ENCODE results near the gene NUDC.
"Not testable (repeated sequence)": the region's sequence is repeated elsewhere in the genome, so short reads cannot be mapped to it uniquely, and the experiment has no call there.

The NUDC gene

DNA sequence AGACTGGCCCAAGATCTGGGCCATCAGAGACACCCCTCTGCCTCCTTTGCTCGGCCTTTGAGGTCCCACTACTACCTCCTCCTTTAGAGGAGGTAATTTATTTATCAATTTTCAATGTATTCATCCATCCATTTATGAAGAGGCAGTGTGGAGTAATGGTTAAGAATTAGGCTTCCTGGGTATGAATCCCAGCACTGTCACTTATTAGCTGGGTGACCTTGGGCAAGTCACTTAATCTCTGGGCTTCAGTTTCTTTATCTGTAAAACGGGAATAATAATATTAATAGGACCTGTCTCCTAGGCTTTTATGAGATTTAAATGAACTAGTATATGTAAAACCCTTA is 9.4 kb upstream of the NUDC start:
- no peak for DNase-seq

DNA sequence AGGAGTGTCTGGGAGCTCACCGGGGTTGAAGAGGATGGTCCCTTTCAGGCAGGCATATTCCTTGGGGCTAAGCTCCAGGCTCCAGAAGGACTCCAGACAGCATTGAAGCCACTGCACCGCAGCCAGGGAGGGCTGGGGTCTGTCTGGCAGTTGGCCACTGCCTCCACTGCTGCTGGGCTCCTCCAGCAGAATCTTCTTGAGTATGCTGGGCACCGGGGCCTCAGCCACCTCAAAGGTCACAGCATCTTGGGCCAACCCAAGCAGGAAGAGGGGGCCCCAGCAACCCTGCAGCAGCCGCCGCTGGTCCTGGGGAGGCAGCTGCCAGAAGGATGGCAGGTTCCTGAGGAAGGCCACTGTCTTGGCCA is 8.2 kb upstream of the NUDC start:
- no peak for DNase-seq

DNA sequence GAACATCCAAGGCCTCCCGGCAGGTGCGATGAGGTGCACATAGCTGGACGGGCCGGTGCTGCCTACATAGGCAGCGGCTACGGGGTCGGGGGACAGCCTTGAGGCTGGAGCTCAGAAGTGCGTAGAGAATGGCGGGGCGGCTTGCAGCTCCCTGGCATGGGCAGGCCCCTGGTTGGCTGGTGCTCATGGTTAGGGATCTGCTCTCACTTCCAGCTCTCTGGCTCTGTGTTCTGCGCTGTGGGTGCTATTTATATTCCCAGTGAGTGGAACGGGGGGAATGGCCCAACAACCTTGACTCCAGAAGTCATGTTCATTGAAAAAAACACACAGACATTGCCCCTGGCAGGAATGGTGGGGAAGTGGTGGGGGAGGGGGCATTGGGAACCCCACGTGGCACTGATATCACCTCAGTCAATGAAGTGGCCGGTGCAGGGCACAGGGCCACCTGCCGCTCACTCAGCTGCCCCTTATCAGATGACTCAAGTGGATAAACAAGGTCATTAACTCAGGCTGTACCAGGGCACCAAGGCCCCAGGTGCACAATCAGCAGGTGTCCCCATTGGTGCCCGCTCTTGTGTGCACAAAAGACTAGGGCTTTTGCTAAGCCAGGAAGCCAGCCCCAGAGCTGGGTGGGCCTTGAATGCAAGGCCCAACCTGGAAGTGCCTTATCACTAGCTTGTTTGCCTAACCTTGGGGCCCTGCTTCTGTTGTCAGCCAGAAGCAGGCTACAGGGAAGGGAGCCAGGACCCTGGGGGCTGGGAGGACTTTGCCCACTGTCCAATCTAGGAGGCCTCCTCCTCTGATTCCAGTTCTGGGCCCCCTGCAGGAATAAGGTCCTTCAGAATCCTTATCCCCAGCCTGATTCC is 7.6 kb upstream of the NUDC start, which contains the start of gene NR0B2:
Gene NR0B2, minus strand, starts transcription at position 222 of the 866 bp plus-strand sequence. Its CDS starts 35 bp downstream, at position 187.
- no peak for DNase-seq

DNA sequence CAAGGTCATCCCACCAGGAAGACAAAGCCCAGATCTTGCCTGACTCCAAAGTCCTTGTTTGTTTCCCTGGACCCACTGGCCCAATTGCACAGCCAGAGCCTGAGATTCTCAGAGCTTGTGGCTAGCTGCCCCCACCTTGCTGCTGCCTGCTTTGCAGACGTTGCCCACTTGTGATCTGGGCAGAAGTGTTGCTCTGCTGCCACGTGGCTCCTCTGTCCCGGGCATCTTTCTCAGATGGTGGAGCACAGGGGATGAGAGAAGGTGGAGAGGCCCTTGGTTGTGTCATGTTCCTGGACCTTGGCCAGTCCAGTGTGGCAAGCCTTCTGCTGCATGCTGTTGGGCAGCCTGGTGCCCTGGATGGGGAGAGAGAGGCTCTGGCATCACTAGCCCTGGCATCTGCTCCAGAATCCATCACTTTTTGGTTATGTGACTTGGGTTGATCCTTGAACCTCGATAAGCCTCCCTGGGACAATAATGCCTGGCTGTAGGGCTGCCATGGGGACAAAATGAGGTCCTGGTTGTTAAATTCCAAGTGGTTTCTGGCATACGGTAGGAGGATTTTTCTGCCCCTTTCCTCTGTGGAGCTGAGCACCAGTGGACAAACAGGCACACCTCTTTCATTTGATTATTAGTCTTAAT is 6.2 kb upstream of the NUDC start:
- DNase-seq: no peak

DNA sequence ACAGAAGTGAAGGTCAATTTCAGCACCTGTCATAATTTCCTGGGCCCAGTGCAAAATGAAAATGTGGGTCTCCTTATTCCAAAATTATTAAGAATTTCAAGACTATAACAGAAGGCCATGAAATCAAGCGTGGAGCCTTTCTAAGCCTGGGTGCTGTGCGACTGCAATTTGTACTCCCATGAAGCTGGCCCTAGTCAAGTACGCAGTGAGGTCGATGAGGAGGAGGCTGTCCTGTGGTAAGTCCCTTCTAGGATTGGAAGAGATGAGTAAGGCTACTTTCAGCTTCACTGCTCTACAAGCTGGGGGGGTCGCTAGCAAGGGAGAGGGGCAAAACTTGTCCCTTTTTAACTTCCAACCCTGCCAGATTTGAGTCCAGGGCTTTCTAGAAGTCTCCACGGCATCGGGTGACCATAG is 410 bp upstream of the NUDC start:
- DNase-seq: no peak

DNA sequence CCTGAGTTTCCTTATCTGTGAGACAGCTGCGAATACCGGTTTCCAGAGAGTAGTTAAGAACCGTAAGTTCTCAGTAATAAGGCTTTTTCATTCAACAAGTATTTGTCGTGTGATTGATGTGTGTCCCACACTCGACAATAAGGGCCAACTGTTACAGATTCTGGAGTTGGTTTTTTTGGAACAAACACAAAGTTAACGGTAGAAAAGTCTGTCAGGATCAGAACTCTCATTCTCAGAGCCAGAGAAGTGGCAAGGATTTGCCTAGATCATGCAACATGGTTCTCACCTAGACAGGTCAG is 837 bp downstream of the NUDC start:
- no peak for DNase-seq

DNA sequence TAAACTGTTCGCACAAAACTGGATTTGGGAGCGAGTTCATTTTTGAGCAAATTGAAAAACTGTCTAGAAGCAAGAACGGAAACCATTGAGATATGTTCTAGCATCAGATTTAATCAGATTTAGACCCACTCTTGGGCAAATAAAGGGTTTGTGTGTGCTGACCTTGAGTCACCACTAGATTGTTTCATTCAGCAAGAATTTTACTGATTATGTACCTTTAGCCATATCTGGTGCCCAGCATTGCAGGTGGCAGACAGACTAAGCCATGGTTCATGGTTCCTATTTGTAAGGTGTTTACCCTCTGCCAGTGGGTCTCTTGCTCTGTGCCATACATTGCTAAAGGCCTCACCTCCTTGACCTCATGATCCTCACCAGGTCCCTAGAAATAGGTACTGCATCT is 1.4 kb downstream of the NUDC start:
- no peak for DNase-seq

DNA sequence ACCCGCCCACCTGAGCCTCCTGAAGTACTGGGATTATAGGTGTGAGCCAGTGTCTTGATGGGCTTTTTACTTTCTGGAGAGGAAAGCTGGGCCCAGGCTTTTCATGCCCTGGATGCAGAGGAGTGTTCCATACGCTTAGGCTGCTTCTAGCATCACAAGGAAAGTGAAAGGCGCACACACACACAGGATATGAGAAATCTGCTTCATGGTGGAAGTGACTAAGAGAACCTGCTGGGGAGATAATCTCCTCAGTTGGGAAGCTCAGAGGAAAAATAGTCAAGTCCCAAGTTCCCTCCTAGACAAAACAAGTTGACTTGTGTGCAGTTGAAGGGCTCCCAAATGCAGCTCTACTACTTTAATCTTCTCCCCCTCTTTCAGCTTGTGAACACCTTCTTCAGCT is 2.2 kb downstream of the NUDC start:
- DNase-seq: no peak

DNA sequence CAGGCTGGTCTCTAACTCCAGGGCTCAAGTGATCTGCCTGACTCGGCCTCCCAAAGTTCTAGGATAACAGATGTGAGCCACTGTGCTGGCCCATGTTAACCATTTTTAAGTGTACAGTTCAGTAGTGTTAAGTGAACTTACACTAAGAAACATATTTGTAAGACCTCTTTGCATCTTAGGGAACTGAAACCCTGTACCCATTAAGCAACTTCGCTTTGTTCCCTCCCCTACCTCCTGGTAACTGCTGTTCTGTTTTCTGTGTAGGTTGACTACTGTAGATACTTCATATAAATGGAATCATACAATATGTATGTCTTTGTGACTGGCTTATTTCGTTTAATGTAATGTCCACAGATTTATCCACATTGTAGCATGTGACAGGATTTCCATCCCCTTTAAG is 11.0 kb downstream of the NUDC start:
- DNase-seq: no peak

DNA sequence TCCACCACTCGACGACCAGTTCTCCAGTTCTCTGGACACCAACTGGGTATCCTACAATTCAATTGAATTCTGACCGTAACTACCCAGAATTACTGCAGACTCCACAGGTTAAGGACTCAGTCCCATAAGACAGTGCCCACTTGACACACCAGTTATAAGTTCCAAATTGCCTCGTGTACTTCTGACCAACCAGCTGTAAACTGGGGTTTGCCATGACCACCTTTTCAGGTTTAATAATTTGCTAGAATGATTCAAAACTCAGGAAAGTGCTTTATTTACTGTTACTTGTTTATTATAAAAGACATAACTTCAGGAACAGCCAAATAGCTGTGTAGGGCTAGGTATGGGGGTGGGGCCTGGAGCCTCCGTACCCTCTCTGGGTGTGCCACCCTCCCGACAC is 15.3 kb downstream of the NUDC start:
- no peak for DNase-seq

DNA sequence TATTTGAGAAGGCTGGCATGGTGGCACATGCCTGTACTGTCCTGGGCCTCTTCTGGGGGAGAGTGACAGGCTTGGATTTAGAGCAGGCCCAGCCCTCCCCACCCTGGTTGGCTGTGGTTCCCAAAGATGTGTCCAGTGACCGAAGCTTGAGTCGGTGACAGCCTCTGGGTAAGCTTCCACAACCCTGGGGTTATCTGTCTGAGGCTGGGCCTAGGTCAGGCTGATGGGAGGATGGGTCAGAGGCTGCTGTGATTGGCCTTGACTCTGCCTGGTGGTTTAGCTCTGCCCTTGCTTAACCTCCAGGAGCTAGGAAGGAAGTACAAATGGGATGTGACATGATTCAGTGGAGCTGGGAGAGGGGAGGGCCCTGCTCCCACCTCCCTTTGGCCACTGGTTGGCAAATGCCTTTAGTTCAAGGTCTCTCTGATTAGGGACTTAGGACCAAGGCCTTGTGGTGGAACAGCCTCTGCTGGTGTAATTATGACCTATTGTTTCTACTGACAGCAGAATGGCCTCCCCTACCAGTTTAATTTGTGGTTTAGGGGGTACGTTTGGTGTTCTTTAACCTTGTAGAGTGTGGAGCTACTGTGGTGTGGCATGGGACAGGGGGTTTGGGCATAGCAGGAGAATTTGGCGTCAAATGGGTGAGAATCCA is 16.6 kb downstream of the NUDC start:
- no peak for DNase-seq

DNA sequence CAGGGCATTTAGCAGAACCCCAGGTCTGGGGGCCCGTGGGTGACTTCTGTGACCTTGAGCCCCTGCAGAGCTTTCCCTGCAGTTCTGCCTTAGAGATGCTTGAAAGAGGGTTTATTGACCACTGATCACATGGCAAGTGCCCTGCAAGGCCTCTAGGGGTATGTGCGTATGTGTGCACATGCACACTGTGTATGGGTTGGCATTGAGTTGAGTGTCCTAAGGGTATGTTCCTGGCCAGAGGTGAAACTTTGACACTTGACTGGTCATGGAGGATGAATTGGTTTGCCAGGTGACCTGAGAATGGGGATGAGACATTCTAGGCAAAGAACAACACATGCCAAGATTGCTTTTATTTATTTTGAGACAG is 17.1 kb downstream of the NUDC start:
- DNase-seq: no peak

DNA sequence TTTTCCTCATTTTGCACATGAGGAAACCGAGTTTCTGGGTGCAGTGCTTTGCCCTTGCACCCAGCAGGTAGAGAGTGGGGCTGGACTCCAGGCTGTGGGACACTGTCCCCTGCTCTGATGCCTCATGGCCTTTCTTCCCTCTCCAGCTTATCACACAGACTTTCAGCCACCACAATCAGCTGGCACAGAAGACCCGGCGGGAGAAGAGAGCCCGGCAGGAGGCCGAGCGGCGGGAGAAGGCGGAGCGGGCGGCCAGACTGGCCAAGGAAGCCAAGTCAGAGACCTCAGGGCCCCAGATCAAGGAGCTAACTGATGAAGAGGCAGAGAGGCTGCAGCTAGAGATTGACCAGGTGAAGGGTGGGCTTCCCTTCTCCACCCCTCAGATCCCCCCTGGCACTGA is 19.8 kb downstream of the NUDC start:
- no peak for DNase-seq

DNA sequence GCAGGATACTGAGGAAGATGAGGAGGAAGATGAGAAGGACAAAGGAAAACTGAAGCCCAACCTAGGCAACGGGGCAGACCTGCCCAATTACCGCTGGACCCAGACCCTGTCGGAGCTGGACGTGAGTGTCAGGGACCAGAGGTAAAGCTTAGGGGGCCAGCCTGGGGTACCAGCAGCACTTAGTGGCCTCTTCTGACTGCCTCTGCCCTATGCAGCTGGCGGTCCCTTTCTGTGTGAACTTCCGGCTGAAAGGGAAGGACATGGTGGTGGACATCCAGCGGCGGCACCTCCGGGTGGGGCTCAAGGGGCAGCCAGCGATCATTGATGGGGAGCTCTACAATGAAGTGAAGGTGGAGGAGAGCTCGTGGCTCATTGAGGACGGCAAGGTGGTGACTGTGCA is 21.1 kb downstream of the NUDC start:
- no peak for DNase-seq

DNA sequence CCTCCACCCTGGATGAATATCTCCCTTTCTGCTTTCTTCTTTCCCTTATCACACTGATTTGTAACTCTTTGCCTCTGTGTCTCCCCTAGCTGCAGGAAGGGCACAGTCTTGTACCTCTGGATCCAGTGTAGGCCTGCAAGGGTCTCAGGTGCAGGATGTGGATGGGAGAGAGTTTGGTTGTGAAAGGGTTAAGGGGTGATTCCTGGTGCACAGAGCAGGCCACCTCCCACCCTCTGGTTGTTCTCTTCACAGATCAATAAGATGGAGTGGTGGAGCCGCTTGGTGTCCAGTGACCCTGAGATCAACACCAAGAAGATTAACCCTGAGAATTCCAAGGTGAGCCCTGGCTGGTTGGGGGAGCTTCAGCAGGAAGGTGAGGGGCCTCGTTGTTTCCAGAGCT is 23.6 kb downstream of the NUDC start:
- DNase-seq: no peak

DNA sequence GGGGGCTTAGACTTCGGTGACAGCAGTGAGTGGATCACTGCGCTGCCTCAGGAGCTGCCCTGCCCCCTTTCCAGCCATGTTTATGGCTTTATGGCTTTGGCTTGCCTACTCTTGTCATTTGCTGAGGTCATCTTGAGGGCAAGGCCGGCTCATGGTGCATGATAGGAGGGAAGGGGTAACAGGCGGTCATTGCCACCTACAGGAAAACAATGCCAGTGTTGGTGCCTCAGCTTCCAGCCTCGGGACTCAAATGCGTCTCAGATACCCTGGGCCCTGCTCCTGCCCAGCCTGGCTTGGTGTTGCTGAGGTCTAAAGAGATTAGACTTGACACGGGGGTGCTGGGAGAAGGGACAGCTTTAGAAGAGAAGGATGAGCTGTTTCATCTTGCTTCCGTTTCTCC is 24.2 kb downstream of the NUDC start:
- no peak for DNase-seq

DNA sequence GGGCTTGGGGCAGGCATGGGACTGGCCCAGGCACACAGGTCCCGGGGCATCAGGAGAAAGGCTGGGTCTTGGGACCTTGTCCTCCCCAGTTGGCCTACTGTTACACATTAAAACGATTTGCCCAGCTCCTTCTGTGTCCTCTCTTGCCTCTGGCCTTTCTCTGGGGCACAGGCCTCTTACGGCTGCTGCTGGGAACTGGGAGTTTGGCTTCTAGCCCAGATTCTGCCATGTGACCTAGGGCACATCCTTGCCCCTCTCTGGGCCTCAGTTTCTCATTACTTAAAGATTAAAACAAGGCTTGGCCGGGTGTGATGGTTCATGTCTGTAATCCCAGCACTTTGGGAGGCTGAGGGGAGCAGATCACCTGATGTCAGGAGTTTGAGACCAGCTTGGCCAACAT is 24.7 kb downstream of the NUDC start:
- no peak for DNase-seq

DNA sequence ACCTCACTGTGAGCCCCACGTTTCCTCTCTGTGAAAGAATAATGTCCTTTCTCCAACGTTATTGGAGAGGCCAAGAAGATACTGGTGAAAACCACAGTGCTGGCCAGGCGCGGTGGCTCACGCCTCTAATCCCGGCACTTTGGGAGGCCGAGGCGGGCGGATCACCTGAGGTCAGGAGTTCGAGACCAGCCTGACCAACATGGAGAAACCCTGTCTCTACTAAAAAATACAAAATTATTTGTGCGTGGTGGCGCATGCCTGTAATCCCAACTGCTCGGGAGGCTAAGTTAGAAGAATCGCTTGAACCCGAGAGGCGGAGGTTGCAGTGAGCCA is 27.1 kb downstream of the NUDC start:
- not testable (repeated sequence) for DNase-seq

DNA sequence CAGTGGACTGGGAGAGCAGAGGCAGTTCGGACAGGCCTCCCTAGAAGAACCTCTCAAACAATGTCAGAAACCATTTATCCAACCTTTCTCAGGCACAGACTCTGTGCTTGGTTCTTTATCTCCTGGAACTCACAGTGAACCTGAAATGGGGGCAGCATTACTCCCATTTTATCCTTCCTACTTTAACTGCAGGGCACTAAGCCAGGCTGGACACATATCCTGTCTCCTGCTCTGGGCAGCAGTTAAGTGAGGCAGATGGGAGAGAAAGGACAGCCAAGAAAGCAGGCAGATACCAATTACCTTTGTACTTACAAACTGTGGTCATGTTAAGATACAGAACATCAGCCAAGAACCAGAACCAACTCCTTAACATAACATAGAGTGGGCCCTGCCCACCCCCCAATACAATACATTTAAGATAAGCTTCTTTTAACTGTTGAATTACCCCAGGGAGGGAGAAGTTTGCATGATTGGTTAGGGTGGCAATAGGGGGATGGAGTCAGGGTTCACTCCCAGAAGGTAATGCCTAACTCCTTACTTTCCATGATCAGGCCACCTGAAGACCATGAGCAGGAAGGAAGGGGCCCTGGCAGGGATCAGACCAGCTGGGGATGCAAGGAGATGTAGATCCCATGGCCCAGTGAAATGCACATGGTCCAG is 27.9 kb downstream of the NUDC start:
- no peak for DNase-seq

DNA sequence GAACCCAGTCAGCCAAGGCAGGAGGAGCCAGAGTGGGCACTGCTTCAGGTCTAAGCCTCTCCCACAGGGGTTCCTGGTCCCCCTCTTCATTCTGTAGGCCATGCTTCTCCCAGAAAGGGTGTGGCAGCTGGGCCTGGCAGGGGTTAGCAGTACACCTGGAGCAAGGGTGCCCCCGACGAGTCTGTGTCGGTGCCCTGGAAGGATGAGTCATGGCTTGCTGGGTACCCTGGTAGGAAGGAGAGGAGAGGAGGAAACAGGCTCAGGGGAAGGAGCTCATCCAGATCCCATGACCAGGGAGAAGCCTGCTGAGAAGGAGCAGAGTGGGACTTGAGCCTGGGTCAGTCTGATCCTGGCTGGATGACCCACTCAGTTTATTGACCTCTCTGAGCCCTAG is 28.4 kb downstream of the NUDC start:
- DNase-seq: no peak

DNA sequence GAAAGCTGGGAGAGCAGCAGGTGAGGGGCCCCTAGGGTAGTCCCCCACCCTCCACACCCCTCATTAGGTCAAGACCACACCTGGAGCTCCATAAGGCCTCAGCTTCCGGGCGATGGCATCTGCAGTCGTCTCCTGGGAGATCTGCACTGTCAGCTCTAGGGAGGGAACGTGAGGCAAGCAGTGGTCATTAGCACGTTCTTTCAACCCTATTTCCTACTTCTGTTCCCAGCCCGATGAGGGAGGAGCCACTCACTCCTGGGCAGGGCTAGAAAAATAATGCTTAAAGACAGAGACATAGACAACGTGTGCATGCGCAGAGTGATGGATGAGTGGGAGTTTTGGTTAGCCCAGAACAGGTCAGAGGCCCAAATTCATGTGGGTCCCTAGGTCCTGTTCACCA is 29.1 kb downstream of the NUDC start:
- no peak for DNase-seq

DNA sequence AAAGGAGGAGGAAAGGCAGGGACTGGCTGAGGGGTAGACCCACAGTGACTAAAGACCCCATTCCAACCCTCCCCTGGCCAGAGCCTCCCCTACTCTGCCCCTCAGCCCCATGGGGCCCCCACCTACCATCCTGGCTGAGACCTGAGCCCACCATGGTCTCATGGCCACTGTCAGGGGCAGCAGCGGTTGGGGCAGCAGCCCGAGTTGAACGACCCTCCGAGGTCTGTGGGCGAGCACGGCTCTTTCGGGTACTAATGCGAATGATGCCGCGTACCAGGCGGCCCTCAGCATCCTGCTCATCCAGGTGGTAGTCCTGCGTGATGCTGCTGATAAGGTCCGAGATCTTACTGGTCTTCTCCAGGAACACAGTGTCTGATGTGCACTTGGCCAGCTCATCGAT is 29.7 kb downstream of the NUDC start:
- no peak for DNase-seq

DNA sequence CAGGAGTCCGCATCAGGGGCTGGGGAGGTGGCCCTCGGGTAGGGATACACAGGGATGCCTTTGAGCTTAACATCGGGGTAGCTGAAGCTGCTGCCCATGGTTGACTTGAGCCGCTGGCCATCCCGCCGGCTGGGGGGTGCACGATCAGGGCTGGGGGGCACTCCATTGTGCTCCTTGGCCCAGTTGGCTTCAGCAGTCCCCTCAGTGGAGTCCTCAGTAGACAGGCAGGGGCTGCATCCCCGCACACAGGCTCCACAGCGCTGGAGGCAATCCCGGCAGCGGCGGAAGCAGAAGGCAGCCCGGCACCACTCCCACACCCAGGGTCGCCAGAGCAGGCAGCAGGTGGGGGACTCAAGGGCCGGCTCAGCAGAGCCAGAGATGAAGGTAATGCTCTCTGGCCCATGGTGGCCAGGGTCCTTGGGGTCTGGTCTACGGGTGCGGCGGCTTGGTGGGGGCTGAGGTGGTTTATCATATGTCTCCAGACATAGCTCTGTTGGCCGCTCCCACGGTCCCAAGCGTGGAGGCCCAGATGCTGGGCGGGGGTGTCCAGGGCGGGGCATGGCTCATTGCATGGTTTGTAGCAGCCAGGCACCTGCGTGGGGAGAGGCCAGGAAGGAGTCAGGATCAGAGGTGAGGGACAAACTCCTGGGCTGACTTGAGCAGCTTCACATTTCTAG is 30.4 kb downstream of the NUDC start:
- DNase-seq: no peak

DNA sequence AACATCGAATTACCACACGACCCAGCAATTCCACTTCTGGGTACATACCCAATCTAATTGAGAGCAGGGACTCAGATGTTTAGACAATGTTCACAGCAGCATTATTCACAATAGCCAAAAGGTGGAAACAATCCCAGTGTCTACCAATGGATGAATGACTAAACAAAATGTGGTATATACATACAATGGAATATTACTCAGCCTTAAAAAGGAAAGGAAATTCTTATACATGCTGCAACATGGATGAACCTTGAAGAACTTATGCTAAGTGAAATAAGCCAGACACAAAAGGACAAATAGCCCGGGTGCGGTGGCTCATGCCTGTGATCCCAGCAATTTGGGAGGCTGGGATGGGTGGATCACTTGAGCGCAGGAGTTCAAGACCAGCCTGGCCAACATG is 31.8 kb downstream of the NUDC start:
- no peak for DNase-seq

Measured in CD4-positive, alpha-beta T cell treated with Interleukin-15 for 1 hour (primary cell).